GM20000 (cell line): ENCODE data around the gene MAST2.

Experiments used
- DNase-seq: peaks from one replicate; pipeline ENCODE4 v3.0.0; 2012; ENCODE audit warnings: low spot score
- CTCF ChIP-seq: IDR thresholded peaks from 2 replicates; pipeline ENCODE4 v1.5.1; 2012; ENCODE audit warnings: mild to moderate bottlenecking, control low read depth; ENCODE audit errors: extremely low read depth, missing control alignments

The MAST2 gene

GRCh38 chr1:45979074-45979777 is 175.8 kb downstream of the MAST2 start:
- TF ChIP-seq CTCF, result no peak
- no peak for DNase-seq

GRCh38 chr1:45979778-45980176 is 176.4 kb downstream of the MAST2 start:
- DNase-seq, result no peak
- no peak for TF ChIP-seq CTCF

GRCh38 chr1:45982359-45982758 is 178.9 kb downstream of the MAST2 start:
- no peak for TF ChIP-seq CTCF
- DNase-seq, result no peak

GRCh38 chr1:45983967-45984366 is 180.6 kb downstream of the MAST2 start:
- no peak for TF ChIP-seq CTCF
- DNase-seq, result no peak

GRCh38 chr1:45987204-45987603 is 183.8 kb downstream of the MAST2 start:
- DNase-seq, result no peak
- no peak for TF ChIP-seq CTCF

GRCh38 chr1:45989249-45989648 is 185.8 kb downstream of the MAST2 start:
- DNase-seq, result no peak
- TF ChIP-seq CTCF, result no peak

- TF ChIP-seq CTCF, result no peak
- DNase-seq, result no peak
These were observed 191.0 kb downstream of the MAST2 start for GRCh38 chr1:45994423-45994822.
